Posterior cingulate gyrus (tissue), 11 donors: ENCODE results near the gene LDLRAD4.

Source experiments
- DNase-seq, 10 donors: peaks; one replicate each; pipeline versions ENCODE4 v3.0.0 to v3.0.0-alpha.2; 2020 to 2021; ENCODE audit warnings: mixed read lengths in 3 of 10
- intact Hi-C: fragments of 100-400 bp; cut with DNase I; formaldehyde crosslinking; loops from one replicate; pipeline ENCODE4 v1.15.1; 2023

Gene LDLRAD4

DNA sequence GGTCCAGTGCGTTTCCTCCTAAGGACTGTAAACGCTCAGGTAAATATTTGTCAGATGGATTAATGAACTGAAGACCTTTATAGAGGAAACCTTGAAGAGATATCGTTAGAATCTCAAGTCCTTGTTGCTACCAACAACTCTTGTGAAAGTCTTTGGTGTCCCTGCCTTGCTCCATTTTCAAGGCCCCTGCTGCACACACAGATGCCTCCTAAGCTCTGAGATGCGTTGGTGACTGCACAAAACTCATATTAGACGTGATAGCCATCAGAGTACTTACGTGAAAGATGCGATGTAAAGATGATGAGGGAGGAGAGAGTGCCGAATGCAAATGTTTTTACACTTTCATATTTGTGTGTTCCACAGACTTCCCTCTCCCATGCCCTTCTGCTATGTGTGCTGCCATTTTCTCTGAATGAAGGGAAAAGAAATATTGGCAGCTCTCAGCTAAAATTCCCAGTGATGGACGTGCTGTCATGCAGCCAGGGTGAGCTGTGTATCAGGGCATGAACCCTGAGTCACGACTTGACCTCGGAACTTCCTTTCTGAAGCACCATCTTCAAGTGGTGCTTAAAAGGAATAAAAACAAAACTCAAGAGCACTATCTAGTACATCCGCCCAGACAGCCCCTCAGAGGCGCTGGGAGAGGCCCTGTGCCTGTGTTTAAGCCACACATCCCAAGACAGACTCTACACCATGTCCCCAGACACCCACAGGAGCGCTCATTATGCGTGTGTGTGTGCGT is 390.4 kb downstream of the LDLRAD4 start:
- intact Hi-C loops, result no loop called here
- no peak for DNase-seq

DNA sequence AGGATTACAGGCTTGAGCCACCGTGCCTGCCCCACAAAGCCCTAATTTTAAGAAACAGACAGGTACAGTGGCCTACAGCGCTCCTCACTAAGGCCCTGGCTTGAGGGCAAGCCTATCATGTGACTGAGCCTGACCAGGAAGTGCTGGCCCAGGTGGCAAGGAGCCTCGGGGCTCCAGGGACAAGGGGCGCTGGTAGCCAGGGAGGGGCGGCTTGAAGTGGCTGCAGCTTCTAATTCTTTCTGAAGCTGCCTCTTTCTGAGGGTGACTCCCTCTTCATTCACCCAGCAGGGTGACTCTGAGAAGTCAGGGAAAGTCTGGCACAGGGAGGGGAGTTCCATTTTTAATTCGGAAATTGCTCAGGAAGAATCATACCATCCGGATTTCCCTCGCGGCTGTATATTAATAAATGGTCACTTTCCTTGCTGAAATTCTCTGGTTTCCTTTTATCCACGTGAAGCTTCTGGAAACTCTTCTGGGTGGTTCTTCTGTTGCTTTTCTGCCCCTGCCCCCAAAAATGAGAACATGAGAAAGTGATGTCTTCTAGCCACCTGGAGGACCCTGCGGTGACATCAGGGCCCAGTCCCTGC is 392.1 kb downstream of the LDLRAD4 start:
- DNase-seq, result peak in 2 of 10 donors; percentile 55 to 79
- intact Hi-C loops, result loop anchor here (1.0 kb wide), 1 partner anchor 45 kb away; no protein-coding TSS in a partner anchor

DNA sequence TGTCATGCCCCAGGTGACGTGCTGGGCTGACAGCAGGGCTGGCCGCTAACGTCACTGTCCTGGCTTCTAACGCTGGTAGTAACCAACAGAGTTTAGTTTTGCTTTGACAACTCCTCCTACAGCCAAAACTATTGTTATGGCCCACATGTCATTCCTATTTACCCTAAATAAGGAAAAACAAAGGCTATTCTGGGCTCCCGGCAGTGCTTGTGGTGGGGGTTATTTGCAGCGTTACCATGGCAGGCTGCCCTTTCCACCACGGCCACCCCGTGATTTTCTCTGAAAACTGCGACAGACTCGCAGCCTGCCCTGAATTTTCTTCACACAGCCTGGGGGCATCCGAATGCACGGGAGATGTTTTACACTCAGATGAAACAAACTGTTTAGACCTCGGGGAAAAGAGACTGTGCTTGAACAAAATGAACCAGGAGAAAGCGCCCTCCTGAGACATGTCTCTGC is 392.6 kb downstream of the LDLRAD4 start:
- intact Hi-C loops, result loop anchor here (1.0 kb wide), 1 partner anchor 46 kb away; no protein-coding TSS in a partner anchor
- peak in 8 of 10 donors; percentile 49 to 93 (median 64) for DNase-seq

DNA sequence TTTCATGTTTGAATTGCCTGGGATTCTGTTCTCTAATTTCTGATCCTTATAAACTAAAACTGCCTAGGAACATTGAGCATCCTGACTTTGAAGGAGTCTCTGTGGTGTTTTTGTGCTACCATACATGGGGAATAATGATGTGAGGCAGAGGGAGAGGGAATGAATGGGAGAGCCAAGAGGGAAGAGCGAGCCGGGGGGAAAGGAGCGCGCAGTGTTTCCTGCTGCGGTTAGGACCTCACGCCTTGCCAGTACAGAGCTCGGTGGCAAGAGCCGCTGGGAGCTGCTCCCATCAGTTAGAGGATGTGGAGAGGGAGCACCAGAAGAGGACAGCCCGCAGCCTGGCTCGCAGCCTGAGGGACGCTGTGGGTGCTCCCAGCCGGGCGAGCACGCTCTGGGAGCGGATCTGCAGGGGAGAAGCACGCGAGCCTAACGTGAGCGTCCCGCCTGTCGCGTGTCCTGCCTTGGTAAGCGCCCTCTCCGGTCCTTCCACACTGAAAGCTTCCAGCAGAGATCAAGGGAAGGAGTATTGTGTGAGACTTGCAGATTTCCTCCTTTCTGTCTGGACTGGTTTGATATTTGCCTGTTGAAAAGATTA is 393.1 kb downstream of the LDLRAD4 start:
- intact Hi-C loops, result loop anchor here (1.0 kb wide), 1 partner anchor 46 kb away; no protein-coding TSS in a partner anchor
- peak in 9 of 10 donors; percentile 57 to 95 (median 72) for DNase-seq

DNA sequence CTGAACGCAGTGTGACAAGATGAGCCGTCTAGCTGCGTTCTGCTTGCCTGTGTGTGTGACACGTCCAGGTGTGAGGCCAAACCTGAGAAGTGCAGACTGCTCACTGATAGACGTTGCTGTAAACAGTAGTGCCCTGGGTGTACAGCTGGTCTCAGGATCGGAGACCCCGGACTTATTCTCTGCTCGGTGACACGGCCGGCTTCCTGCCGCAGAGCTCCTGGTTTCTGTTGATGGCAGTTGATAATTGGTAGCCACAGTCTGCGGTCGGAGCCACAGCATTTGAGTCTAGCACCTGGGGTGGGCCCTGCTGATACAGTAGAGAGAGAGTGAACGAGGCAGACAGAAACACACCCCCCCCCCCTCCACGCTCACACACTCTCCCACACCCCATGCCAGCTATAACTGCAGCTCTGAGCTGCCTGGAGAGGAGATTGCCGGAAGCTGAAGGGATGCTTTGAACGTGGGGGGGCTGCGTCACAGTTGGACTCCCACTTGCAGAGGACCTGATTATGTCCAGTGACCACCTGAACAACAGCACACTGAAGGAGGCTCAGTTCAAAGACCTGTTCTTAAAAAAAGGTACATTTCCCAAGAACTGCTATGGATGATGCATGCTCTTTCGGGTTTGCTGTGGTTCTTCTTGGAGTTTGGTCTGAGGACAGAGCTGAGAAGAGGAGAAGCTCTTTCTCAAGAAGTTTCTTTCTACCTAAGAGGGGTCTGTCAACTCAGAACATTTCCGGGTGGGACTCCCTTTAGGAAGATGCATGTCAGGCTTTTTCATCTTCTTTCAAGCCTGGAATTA is 393.8 kb downstream of the LDLRAD4 start:
- intact Hi-C loops, result no loop called here
- DNase-seq, result peak in 9 of 10 donors; percentile 47 to 95 (median 71)

DNA sequence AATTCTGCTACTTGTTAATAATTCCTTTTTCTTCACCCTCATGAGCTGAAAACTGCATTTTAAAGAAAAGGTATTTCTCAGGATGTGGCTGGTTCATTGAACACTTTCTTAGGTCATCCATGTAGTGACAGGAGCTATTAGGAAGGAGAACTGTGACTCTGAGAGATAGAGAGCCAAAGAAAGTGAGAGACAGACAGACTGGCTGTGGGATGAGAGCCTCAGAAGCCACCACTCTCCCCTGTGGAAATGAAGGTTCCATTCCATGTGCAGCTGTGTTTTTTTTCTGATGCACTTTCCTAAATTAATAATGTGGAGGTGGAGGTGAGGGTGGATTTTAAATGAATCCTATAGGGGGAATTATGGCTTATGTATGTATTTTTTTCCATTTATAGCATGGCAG is 394.5 kb downstream of the LDLRAD4 start:
- DNase-seq, result no peak
- intact Hi-C loops, result no loop called here

DNA sequence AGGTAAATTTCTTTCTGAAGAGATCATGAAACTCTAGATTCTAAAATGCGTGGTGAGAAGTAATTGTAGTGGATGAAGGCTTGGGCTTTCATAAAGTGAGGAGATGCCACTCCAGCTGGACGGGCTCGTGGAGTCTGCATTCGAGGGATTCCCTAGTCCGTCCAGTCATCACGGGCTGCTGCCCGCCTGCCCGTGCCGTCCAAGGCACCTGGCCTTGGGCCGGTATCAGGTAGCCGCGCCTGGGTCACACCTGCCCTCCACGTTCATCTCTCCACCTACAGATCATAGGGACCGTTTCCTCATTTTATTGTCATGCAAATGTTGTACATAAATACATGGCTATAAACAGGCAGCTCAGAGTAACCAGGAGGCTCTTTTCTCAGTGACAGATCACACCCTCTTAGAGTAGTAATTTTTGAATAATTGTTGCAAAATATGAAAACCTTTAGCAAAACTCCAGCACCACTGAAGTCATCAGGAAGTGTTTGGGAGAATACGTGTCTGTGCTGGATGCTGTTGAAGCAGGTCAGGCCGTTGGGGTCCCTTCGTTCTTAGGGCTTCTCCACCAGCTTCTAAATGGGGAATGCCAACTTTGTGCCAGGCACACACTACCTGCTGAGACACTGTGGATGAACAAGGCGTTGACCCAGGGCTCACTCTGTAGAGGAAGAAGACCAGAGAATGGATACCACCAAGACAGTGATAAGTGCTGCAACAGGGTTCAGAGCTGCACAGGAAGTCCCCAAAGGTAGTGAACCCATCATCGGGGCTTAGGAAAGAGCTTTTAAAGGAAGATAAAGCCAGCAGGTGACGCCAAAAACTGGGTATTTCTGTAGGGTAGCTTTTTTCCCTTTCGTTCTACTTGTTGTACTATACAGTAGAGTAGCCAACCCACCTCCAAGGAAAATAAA is 395.3 kb downstream of the LDLRAD4 start:
- peak in 2 of 10 donors; percentile 73 to 84 for DNase-seq
- intact Hi-C loops, result no loop called here

DNA sequence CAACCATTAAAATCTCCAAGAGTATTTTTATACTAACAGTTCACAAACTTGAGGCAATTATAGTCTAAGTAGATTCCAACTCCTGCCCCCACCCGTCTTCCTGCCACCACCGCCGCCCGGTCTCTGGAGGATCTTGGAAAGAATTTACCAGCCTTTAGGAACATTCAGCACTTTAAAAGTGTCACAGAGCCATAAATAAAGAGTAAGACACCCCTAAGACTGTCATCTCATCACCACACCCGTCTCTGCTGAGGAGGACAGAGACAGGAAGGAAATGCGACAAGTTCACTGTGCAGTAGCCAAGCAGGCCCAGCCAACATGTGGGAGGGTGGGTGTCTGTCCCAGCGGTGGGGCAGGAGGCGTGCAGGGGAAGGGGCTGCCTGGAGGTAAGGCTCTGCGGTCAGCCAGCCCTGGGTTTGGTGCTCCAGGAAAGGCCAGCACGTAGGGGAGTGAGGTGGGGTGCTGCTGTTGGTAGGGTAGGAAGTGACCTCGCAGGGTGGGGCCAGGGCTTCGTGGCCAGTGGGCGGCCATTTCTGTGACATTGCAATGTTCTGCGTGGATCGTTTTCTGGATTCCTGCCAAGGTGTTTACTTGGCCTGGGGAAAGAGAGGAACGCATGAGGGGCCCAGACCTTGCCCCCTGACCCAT is 396.2 kb downstream of the LDLRAD4 start:
- intact Hi-C loops, result no loop called here
- DNase-seq, result peak in 2 of 10 donors; percentile 88 to 89

DNA sequence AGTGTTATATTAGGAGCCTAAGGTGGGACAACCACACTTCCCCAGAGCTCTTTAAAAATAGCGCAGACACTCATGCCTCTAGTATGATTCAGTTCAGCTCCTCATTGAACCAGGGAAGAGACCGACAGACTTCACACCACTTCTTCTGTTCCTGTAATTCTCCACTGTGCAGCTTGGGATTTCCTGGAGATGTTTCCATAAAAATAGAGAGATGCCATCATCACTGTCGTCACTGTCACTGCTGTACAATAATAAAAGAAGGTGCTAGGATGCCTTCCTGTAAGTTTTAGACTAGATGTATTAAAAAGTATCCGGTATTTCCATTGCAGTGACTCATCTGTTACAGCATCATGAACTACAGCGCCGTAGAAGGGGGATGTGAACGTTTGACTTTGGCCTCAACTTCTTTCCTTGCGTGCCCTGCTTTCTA is 396.9 kb downstream of the LDLRAD4 start:
- intact Hi-C loops, result no loop called here
- no peak for DNase-seq

DNA sequence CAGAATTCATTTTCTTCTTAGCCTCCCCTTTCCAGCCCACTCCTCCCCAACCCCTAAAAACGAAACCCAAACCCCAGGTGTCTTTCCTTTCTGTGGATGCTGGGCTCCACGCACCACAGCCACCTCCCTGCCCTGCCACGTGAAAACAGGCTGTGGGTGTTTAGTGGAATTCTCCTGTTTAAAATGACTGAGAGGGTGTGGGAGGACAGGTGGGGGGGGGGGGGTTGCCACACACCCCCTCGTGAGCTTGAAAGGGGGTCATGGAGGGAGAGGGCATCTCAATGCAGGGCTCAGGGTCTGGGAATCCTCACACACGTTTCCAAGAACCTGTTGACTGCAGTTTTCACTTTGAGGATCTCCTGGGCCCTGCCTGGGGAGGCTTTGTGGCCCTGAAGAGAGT is 397.5 kb downstream of the LDLRAD4 start:
- peak in 1 of 10 donors; percentile 14 for DNase-seq
- intact Hi-C loops, result no loop called here

DNA sequence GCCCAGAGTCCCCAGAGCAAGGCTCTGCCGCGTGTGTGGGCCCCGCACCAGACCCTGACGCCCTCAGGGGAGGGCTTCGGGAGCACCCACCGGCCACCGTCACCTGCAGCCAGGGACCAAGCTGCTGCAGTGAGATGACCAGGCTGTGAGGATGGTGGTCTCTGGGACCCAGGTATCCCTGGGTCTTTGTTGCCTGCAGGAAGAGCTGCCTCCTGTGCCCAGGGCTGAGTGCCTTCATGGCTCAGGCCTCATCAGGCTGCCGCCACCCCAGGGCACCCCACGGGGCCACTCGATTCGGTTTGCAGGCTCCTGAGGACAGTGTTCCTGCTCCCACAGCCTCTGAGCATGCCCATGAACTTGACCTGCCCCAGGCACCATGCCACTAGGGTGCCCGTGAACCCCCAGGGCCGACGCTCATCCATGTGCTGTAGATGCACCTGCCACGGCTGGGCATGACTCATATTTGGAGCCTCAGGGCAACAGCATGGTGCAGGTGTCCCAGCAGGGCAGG is 398.0 kb downstream of the LDLRAD4 start:
- intact Hi-C loops, result no loop called here
- DNase-seq, result peak in 2 of 10 donors; percentile 55 to 79

DNA sequence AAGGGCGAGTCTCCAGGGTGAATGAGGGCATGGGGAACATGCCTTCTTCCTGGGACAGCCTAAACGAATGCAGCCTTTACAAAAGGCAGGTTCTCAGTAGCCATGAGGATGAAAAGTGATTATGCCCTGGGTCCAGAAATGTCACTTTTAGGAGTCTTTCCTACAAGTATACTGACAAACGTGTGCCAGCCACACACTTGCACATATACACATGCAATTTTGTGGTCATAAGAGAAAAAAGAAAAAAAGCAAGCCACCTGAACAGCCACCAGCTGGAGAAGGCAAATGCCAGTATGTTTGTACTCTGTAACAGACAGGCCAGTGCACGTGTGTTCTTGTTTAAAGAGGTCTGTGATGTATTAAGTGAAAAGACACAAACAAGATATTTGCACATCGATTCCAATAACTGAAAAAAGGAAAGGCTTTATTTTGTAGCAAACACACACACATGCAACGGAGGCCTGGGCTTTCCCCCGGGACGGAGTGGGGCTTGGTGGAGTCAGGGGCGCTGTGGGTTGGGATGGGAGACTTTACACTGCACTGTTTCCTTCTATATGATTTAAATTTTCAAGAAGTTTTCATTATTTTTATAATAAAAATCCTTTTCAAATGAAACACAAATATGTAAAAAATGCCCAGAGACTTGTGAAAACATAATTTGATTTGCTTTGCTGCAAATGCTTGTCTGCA is 399.4 kb downstream of the LDLRAD4 start:
- peak in 1 of 10 donors; percentile 57 for DNase-seq
- intact Hi-C loops, result no loop called here

DNA sequence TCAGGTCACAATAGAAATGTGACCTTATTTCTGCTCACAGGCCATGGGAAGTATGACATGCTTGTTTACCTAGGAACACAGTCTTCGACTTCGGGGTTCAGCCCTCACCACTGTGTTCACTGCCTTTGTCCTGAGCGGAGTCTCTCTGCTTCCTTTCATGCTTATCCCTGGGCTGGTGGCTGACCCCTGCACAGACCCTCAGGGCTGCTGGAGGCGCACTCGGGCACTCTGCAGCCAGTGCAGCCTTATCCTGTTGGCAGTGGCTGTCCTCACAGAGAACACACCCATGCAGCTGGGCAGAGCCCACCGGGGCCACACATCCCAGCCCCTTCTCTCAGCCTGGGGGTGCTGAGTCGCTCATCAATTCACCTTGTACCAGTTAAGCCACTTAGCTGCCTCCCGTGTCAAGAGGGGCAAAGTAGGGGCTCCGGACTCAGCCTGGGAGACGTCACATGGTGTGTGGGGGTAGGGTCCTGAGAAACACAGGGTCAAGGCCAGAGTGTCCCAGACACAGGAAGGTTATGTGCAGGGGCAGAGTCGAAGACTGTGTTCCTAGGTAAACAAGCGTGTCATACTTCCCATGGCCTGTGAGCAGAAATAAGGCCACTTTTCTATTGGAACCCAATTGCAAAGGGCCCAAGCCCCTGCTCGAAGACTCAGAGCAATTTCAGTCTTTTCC is 400.3 kb downstream of the LDLRAD4 start:
- peak in 2 of 10 donors; percentile 41 to 86 for DNase-seq
- intact Hi-C loops, result no loop called here

DNA sequence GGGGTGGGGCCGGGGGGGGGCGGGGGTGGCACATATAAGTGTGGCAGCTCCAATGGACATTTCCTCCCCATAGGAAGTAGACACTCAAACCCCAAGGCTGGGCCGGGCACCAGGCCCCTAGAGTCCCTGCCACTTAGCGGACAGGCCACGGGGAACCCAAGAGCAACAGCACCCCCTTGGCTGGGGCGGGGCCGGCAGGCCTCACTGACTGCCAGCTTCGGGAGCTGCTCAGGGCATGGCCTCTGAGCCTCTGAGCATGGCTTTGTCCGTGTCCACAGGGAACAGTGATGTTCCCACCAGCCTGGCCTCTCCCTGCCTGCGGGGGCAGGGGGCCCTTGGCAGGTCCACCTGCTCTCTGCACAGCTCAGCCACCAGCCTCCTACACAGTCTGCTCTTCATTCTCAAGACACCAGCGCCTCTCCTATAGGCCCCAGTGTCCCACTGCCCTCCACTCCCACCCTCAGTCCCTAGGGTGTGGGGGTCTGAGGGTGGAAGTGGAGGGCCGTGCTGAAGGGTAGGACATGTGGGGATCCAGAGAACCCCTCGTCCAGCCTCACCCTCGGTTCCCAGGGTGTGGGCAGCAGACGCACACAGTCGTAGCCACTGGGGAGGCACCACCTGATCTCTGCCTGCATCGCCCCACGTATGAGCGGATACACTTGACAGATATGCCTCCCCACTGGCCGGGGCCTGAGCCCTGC is 401.1 kb downstream of the LDLRAD4 start:
- intact Hi-C loops, result no loop called here
- peak in 3 of 10 donors; percentile 72 to 94 (median 73) for DNase-seq

DNA sequence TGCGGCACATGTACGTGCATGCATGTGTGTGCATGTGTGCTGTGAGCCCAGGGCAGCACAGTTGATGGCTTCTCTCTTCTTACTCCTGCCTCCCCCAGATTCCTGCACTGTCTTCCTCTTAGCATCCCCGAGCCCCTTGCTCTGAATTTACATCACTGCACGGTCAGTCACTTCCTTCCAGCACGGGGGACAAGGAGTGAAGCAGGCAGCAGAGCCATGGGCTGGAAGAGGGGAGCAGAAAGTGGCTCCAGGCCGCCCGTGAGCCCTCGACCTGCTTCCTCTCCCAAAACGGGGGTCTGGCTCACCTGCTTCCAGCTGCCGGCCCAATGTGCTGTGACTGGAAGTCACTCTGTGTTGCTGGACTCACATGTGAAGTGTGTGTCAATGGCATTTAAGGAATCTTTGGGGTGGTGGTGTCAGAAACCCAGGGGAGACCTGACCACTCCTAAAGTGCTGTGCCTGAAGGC is 401.7 kb downstream of the LDLRAD4 start:
- peak in 2 of 10 donors; percentile 55 to 70 for DNase-seq
- intact Hi-C loops, result no loop called here

DNA sequence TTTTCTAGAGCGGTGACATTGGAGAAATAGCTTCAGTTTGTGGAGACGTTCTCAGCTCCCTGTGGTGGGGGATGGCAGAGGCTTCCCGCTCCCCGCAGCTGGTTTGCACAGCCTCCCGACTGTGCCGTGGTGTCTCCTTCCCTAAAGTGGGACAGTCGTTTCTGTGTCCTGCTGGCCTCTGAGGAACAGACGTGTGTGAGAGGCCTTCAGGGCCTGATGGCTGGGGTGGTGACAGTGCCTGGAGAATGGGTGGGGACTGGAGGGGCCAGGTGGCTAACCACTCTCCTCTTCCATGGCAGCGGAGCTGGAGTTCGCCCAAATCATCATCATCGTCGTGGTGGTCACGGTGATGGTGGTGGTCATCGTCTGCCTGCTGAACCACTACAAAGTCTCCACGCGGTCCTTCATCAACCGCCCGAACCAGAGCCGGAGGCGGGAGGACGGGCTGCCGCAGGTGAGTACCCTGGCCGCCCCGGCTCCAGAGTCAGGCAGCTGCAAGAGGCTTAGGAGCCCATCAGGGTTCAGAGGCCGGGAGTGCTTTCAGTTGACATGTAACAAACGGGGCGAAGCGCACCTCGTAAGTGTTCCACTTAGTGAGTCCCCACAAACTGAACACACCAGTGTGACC is 402.4 kb downstream of the LDLRAD4 start:
- intact Hi-C loops, result no loop called here

More for the DNA sequence above, 402.4 kb downstream of the LDLRAD4 start:
- DNase-seq, result peak in 2 of 10 donors; percentile 61 to 78
